ENCODE data around the gene FKBP2.

Gene FKBP2

GRCh38 chr11:64246871-64247728, 6.2 kb downstream of the FKBP2 start, which contains the start of gene PPP1R14B:
Gene PPP1R14B (minus strand): TSS chr11:64246943. CDS start chr11:64246673, 270 bp downstream.
- peaks cover 7% of the 10 kb centered on the region for H3K4me1 ChIP-seq (ENCODE audit: control insufficient read depth, insufficient read depth, low read length)
- TF ChIP-seq HIC1 (tag by site-specific recombination; IDR thresholded peaks at IDR 0.05) (0 out of 2 replicates have a peak, but pooled peaks have one; percentile 24), ZNF37A (tag by site-specific recombination; IDR thresholded peaks at IDR 0.05) (no peak), GLI4 (tag by site-specific recombination; IDR thresholded peaks at IDR 0.05) (no peak), GLI2 (tag by site-specific recombination; IDR thresholded peaks at IDR 0.05; ENCODE audit: borderline replicate concordance, low read depth) (no peak), ZIC2 (tag by site-specific recombination; IDR thresholded peaks at IDR 0.05) (peak; percentile 6; the same call in 1 of the 2 replicates), ZFHX2 (tag by site-specific recombination; conservative IDR thresholded peaks at IDR 0.05) (peak; percentile 56; the same call in 1 of the 2 replicates), ZNF843 (tag by site-specific recombination; IDR thresholded peaks at IDR 0.05) (no peak), ZBTB10 (tag by site-specific recombination; IDR thresholded peaks at IDR 0.05) (peak; percentile 64), ZNF10 (tag by site-specific recombination; IDR thresholded peaks at IDR 0.05) (peak; percentile 19; the same call in 1 of the 2 replicates), ZFP41 (tag by site-specific recombination; IDR thresholded peaks at IDR 0.05; ENCODE audit: borderline replicate concordance) (no peak), ZNF791 (tag by site-specific recombination; IDR thresholded peaks at IDR 0.05) (no peak), KLF7 (tag by site-specific recombination; IDR thresholded peaks at IDR 0.05; ENCODE audit: borderline replicate concordance) (peak; percentile 68; the same call in 1 of the 2 replicates), WT1 (tag by site-specific recombination; IDR thresholded peaks at IDR 0.05) (peak; percentile 44; the same call in 1 of the 2 replicates), ZNF555 (tag by site-specific recombination; conservative IDR thresholded peaks at IDR 0.05) (no peak), ZBTB20 (tag by site-specific recombination; IDR thresholded peaks at IDR 0.05) (peak; percentile 77), ZNF335 (tag by site-specific recombination; conservative IDR thresholded peaks at IDR 0.05) (peak; percentile 91), REPIN1 (tag by site-specific recombination; IDR thresholded peaks at IDR 0.05; ENCODE audit: low read depth) (no peak), PRDM1 (tag by site-specific recombination; IDR thresholded peaks at IDR 0.05) (no peak), ZNF404 (tag by site-specific recombination; IDR thresholded peaks at IDR 0.05) (no peak), MZF1 (tag by site-specific recombination; IDR thresholded peaks at IDR 0.05; ENCODE audit: borderline replicate concordance) (no peak), ZNF2 (tag by site-specific recombination; IDR thresholded peaks at IDR 0.05) (no peak), ZNF664 (tag by site-specific recombination; IDR thresholded peaks at IDR 0.05) (no peak), ZNF302 (tag by site-specific recombination; IDR thresholded peaks at IDR 0.05; ENCODE audit: low read depth) (no peak)
- TF ChIP-seq, protein P1, sequence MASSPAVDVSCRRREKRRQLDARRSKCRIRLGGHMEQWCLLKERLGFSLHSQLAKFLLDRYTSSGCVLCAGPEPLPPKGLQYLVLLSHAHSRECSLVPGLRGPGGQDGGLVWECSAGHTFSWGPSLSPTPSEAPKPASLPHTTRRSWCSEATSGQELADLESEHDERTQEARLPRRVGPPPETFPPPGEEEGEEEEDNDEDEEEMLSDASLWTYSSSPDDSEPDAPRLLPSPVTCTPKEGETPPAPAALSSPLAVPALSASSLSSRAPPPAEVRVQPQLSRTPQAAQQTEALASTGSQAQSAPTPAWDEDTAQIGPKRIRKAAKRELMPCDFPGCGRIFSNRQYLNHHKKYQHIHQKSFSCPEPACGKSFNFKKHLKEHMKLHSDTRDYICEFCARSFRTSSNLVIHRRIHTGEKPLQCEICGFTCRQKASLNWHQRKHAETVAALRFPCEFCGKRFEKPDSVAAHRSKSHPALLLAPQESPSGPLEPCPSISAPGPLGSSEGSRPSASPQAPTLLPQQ (tag by site-specific recombination; IDR thresholded peaks at IDR 0.05) = peak; percentile 33
- TF ChIP-seq, protein P2, sequence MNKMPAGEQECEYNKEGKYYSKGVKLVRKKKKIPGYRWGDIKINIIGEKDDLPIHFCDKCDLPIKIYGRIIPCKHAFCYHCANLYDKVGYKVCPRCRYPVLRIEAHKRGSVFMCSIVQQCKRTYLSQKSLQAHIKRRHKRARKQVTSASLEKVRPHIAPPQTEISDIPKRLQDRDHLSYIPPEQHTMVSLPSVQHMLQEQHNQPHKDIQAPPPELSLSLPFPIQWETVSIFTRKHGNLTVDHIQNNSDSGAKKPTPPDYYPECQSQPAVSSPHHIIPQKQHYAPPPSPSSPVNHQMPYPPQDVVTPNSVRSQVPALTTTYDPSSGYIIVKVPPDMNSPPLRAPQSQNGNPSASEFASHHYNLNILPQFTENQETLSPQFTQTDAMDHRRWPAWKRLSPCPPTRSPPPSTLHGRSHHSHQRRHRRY (tag by site-specific recombination; IDR thresholded peaks at IDR 0.05) = no peak
- TF ChIP-seq, protein P3, sequence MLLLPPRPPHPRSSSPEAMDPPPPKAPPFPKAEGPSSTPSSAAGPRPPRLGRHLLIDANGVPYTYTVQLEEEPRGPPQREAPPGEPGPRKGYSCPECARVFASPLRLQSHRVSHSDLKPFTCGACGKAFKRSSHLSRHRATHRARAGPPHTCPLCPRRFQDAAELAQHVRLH (tag by site-specific recombination; IDR thresholded peaks at IDR 0.05) = no peak
- TF ChIP-seq, protein P4, sequence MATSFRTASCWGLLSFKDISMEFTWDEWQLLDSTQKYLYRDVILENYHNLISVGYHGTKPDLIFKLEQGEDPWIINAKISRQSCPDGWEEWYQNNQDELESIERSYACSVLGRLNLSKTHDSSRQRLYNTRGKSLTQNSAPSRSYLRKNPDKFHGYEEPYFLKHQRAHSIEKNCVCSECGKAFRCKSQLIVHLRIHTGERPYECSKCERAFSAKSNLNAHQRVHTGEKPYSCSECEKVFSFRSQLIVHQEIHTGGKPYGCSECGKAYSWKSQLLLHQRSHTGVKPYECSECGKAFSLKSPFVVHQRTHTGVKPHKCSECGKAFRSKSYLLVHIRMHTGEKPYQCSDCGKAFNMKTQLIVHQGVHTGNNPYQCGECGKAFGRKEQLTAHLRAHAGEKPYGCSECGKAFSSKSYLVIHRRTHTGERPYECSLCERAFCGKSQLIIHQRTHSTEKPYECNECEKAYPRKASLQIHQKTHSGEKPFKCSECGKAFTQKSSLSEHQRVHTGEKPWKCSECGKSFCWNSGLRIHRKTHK (tag by site-specific recombination; IDR thresholded peaks at IDR 0.05) = no peak

More at GRCh38 chr11:64246871-64247728, 6.2 kb downstream of the FKBP2 start, which contains the start of gene PPP1R14B:
- CTCF ChIA-PET = interaction anchor here (1.1 to 1.7 kb wide), 3 partner anchors 8 to 58 kb away, joined by 4 to 8 read pairs (median 5); no protein-coding TSS in a partner anchor
- Histone ChIP-seq H3K4me3 (ENCODE audit: low read depth, low read length) (peak within 1 kb of the TSS; percentile 68), H3K9me3 (ENCODE audit: control insufficient read depth, insufficient read depth, low read depth, low read length) (no peaks in the 10 kb centered on the region), H3K27ac (ENCODE audit: extremely low read depth, low read depth, low read length) (peak within 1 kb of the TSS; percentile 73), H3K36me3 (ENCODE audit: control insufficient read depth in 2 of 2, insufficient read depth in 1 of 2, low read length in 2 of 2) (peaks cover 0 to 20% of the 10 kb centered on the region in 2 experiments; a peak in 1 of 3 replicates)
- POLR2A ChIA-PET = interaction anchor here (1.1 to 7.2 kb wide), 5 partner anchors 21 to 71 kb away, joined by 3 to 96 read pairs (median 7); partner anchors contain the start of genes NUDT22, PRDX5, TRMT112 and TRPT1
